ENCODE results near the gene EVA1C.
"Not testable (repeated sequence)": the region's sequence is repeated elsewhere in the genome, so short reads cannot be mapped to it uniquely, and the experiment has no call there.

The EVA1C gene

DNA sequence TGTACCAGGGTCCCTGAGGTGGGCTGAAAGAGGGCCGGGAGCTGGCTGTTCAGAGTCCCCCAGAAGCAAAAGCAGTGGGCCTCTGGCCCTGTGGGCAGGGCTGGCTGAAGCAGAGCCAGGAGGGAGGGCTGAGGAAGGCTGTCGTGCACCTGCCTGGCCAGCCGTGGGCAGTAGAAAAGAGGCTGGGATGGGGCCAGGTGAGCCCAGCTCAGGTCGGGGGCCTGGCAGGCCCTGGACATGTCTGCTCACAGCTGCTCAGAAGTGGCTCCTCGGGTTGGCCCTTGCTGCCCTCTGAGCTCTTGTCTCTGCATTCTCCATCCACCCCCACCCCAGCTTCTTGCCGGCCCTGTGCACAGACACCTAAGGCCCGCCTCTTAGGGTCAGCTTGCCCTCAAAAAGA is 112.8 kb downstream of the EVA1C start:
- TF ChIP-seq POLR2AphosphoS5 (IDR thresholded peaks at IDR 0.05; ENCODE audit: borderline replicate concordance, low read depth, low read length) (no peak), EZH2 (IDR thresholded peaks at IDR 0.05) (no peak), FOXP2 (optimal IDR thresholded peaks at IDR 0.05; ENCODE audit: control extremely low read depth, extremely low read length, insufficient read depth) (no peak)
- no peak for DNase-seq (ENCODE audit: low read depth, low spot score)
- Histone ChIP-seq H3K36me3 (ENCODE audit: insufficient read depth, low read length) (no peaks in the 10 kb centered on the region), H3K9ac (ENCODE audit: insufficient read length) (no peak overlapping the region), H3K9me3 (ENCODE audit: low read depth, low read length) (no peaks in the 10 kb centered on the region), H3K27ac (no peak overlapping the region), H3K4me3 (no peak overlapping the region)

DNA sequence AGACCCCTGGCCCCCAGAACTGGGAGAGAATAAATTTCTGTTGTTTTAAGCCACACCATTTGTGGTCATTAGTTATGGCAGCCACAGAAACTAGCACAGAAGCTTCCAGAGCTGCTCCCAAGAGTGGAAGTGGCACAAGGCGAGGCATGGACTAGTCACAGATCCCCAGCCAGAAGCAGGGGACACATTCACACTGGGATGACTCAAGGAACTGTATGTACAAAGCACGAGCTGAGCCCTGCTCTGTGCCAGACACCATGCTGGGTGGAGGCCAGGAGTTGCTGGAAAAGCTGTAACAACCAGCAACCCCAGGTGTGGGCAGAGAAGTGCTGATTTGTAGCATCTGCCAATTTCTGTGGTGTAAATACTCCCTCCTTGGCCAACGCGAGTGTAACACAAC is 117.2 kb downstream of the EVA1C start:
- H3K4me3 ChIP-seq: no peak overlapping the region
- no peak for DNase-seq (ENCODE audit: low read depth, low spot score)
- no peaks in the 10 kb centered on the region for H3K9me3 ChIP-seq (ENCODE audit: low read depth, low read length)

DNA sequence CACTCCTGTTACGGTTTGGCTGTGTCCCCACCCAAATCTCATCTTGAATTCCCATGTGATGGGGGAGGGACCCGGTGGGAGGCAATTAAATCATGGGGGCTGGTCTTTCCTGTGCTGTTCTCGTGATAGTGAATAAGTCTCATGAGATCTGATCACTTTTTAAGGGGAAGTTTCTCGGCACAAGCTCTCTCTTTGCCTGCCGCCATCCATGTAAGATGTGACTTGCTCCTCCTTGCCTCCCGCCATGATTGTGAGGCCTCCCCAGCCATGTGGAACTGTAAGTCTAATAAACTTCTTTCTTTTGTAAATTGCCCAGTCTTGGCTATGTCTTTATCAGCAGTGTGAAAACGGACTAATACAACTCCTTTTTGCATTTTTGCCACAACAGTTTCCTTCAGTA is 118.3 kb downstream of the EVA1C start:
- H3K9me3 ChIP-seq (ENCODE audit: low read depth, low read length); H3K36me3 ChIP-seq (ENCODE audit: insufficient read depth, low read length); H3K4me3 ChIP-seq; DNase-seq (ENCODE audit: low read depth, low spot score); H3K9ac ChIP-seq (ENCODE audit: insufficient read length): not testable (repeated sequence)
- peak overlapping the region; percentile 89 for H3K27ac ChIP-seq

More for the DNA sequence above, 117.2 kb downstream of the EVA1C start:
- Histone ChIP-seq H3K27ac (no peak overlapping the region), H3K9ac (ENCODE audit: insufficient read length) (no peak overlapping the region), H3K36me3 (ENCODE audit: insufficient read depth, low read length) (no peaks in the 10 kb centered on the region)
- TF ChIP-seq FOXP2 (optimal IDR thresholded peaks at IDR 0.05; ENCODE audit: control extremely low read depth, extremely low read length, insufficient read depth) (no peak), POLR2AphosphoS5 (IDR thresholded peaks at IDR 0.05; ENCODE audit: borderline replicate concordance, low read depth, low read length) (no peak), EZH2 (IDR thresholded peaks at IDR 0.05) (no peak)

DNA sequence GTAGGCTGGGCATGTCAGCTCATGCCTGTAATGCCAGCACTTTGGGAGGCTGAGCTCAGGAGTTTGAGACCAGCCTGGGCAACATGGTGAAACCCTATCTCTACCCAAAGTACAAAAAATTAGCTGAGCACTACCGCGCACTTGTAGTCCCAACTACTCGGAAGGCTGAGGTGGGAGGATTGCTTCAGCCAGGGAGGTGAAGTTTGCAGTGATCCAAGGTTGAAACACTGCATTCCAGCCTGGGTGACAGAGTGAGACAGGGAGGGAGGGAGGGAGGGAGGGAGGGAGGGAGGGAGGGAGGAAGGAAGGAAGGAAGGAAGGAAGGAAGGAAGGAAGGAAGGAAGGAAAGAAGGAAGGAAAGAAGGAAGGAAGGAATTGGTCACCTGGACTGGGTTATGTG is 119.1 kb downstream of the EVA1C start:
- peak overlapping the region; percentile 89 for H3K27ac ChIP-seq
- not testable (repeated sequence) for H3K4me3 ChIP-seq; H3K9me3 ChIP-seq (ENCODE audit: low read depth, low read length); H3K9ac ChIP-seq (ENCODE audit: insufficient read length); DNase-seq (ENCODE audit: low read depth, low spot score); H3K36me3 ChIP-seq (ENCODE audit: insufficient read depth, low read length)

DNA sequence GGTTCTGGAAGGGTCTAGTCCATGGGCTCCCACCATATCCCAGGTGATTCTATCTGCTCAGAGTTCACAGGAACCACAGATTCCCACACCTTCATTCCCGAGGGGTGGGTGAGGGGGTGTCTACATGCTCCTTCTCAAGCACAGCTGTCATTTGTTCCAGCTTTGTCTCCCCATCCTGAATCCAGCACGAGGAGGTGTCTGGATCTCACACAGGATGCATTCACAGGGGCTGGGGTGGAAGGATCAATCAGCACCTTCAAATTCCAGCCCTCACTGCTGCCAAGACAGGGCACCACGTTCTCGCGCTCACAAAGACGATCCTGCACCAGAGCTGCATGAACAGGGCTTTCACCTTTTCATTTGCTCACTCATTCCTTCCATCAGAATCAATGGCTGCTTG is 120.1 kb downstream of the EVA1C start:
- Histone ChIP-seq H3K9me3 (ENCODE audit: low read depth, low read length) (no peaks in the 10 kb centered on the region), H3K27ac (peak overlapping the region; percentile 90), H3K4me3 (no peak overlapping the region), H3K9ac (ENCODE audit: insufficient read length) (no peak overlapping the region), H3K36me3 (ENCODE audit: insufficient read depth, low read length) (no peaks in the 10 kb centered on the region)
- TF ChIP-seq FOXP2 (optimal IDR thresholded peaks at IDR 0.05; ENCODE audit: control extremely low read depth, extremely low read length, insufficient read depth): no peak
- no peak for TF ChIP-seq EZH2 (IDR thresholded peaks at IDR 0.05)
- no peak for TF ChIP-seq POLR2AphosphoS5 (IDR thresholded peaks at IDR 0.05; ENCODE audit: borderline replicate concordance, low read depth, low read length)
- DNase-seq (ENCODE audit: low read depth, low spot score): no peak

DNA sequence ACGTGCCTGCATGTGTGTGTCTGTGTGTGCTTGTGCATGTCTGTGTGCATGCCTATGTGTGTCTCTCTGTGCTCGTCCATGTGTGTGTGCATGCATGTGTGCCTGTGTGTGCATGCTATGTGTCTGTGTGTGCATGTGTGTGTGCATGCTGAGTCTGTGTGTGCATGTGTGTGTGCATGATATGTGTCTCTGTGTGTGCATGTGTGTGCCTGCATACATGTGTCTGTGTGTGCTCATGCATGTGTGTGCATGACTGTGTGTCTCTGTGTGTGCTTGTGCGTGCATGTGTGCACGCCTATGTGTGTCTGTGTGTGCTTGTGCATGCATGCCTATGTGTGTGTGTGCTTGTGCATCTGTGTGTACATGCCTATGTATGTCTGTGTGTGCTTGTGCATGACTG is 120.5 kb downstream of the EVA1C start:
- H3K27ac ChIP-seq: no peak overlapping the region
- DNase-seq (ENCODE audit: low read depth, low spot score): no peak
- no peaks in the 10 kb centered on the region for H3K36me3 ChIP-seq (ENCODE audit: insufficient read depth, low read length)
- no peak overlapping the region for H3K4me3 ChIP-seq
- no peaks in the 10 kb centered on the region for H3K9me3 ChIP-seq (ENCODE audit: low read depth, low read length)
- no peak for TF ChIP-seq EZH2 (IDR thresholded peaks at IDR 0.05)
- no peak overlapping the region for H3K9ac ChIP-seq (ENCODE audit: insufficient read length)

- DNase-seq (ENCODE audit: low read depth, low spot score): no peak
- Histone ChIP-seq H3K9me3 (ENCODE audit: low read depth, low read length) (no peaks in the 10 kb centered on the region), H3K36me3 (ENCODE audit: insufficient read depth, low read length) (no peaks in the 10 kb centered on the region), H3K4me3 (no peak overlapping the region), H3K9ac (ENCODE audit: insufficient read length) (no peak overlapping the region), H3K27ac (no peak overlapping the region)
- TF ChIP-seq EZH2 (IDR thresholded peaks at IDR 0.05) (no peak), FOXP2 (optimal IDR thresholded peaks at IDR 0.05; ENCODE audit: control extremely low read depth, extremely low read length, insufficient read depth) (no peak), POLR2AphosphoS5 (IDR thresholded peaks at IDR 0.05; ENCODE audit: borderline replicate concordance, low read depth, low read length) (no peak)
Observed at GRCh38 chr21:32533611-32534010, 121.1 kb downstream of the EVA1C start.

DNA sequence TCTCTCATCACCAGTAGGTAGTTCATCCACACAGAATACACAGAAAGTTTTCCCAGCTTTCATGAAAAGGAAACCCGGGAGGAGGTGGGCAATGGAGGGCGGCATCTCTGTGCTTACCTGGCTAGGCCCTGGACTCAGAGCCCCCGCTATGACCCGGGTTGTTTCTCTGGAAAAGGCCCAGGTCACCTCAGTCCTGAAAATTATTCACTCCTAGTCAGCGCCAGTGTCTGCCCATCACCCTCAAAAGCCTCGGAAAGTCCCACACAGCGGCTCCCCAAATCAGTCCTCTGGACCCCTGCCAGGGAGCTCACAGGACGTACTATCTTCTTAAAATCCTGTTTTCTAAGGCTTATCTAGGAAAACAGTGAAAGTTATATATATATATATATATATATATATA is 121.6 kb downstream of the EVA1C start:
- TF ChIP-seq EZH2 (IDR thresholded peaks at IDR 0.05) (no peak), POLR2AphosphoS5 (IDR thresholded peaks at IDR 0.05; ENCODE audit: borderline replicate concordance, low read depth, low read length) (no peak), FOXP2 (optimal IDR thresholded peaks at IDR 0.05; ENCODE audit: control extremely low read depth, extremely low read length, insufficient read depth) (no peak)
- no peaks in the 10 kb centered on the region for H3K9me3 ChIP-seq (ENCODE audit: low read depth, low read length)
- H3K9ac ChIP-seq (ENCODE audit: insufficient read length): no peak overlapping the region
- H3K27ac ChIP-seq: no peak overlapping the region
- no peak overlapping the region for H3K4me3 ChIP-seq
- H3K36me3 ChIP-seq (ENCODE audit: insufficient read depth, low read length): no peaks in the 10 kb centered on the region
- no peak for DNase-seq (ENCODE audit: low read depth, low spot score)

- H3K27ac ChIP-seq: no peak overlapping the region
- TF ChIP-seq POLR2AphosphoS5 (IDR thresholded peaks at IDR 0.05; ENCODE audit: borderline replicate concordance, low read depth, low read length): no peak
- no peak for TF ChIP-seq FOXP2 (optimal IDR thresholded peaks at IDR 0.05; ENCODE audit: control extremely low read depth, extremely low read length, insufficient read depth)
- TF ChIP-seq EZH2 (IDR thresholded peaks at IDR 0.05): no peak
Observed at GRCh38 chr21:32535612-32536011, 123.1 kb downstream of the EVA1C start.

DNA sequence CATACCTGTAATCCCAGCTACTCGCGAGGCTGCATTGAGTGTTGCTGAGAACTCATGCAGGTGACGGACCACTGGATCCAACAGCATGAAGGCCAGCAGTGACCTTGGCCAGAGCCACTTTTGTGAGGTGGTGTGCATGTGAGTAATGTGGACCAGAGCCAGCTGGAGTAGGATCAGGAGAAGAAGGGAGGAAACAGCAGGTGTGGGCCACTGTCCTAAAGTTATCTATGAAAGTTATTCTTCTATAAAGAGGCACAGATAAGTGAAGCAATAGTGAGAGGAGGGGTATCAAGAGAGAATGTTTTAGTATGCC is 125.0 kb downstream of the EVA1C start:
- TF ChIP-seq EZH2 (IDR thresholded peaks at IDR 0.05) (no peak), POLR2AphosphoS5 (IDR thresholded peaks at IDR 0.05; ENCODE audit: borderline replicate concordance, low read depth, low read length) (no peak), FOXP2 (optimal IDR thresholded peaks at IDR 0.05; ENCODE audit: control extremely low read depth, extremely low read length, insufficient read depth) (no peak)
- DNase-seq (ENCODE audit: low read depth, low spot score): no peak
- no peak overlapping the region for H3K4me3 ChIP-seq
- H3K9me3 ChIP-seq (ENCODE audit: low read depth, low read length): no peaks in the 10 kb centered on the region
- no peak overlapping the region for H3K9ac ChIP-seq (ENCODE audit: insufficient read length)
- H3K27ac ChIP-seq: no peak overlapping the region
- no peaks in the 10 kb centered on the region for H3K36me3 ChIP-seq (ENCODE audit: insufficient read depth, low read length)

More at GRCh38 chr21:32535612-32536011, 123.1 kb downstream of the EVA1C start:
- Histone ChIP-seq H3K9me3 (ENCODE audit: low read depth, low read length) (no peaks in the 10 kb centered on the region), H3K9ac (ENCODE audit: insufficient read length) (no peak overlapping the region), H3K36me3 (ENCODE audit: insufficient read depth, low read length) (no peaks in the 10 kb centered on the region), H3K4me3 (no peak overlapping the region)
- no peak for DNase-seq (ENCODE audit: low read depth, low spot score)

Measured in SK-N-MC (cell line).